Skeletal muscle tissue (tissue), 4 donors: ENCODE results near the gene NTN3. TPM values are rescaled to one million over a fixed set of nuclear protein-coding genes. Genes with fewer than 3 reads are reported as not detected.

ENCODE experiments used
- H3K27ac ChIP-seq: one replicate; pipeline ENCODE4 v1.7.0; 2013; ENCODE audit warnings: mild to moderate bottlenecking, low read depth, low read length, inconsistent platforms
- H3K27me3 ChIP-seq, 3 donors: one replicate each; pipeline ENCODE4 v1.7.0; 2013; ENCODE audit warnings: low read length in 3 of 3; ENCODE audit not compliant: control insufficient read depth in 3 of 3, insufficient read depth in 3 of 3
- H3K36me3 ChIP-seq, 3 donors: one replicate each; pipeline ENCODE4 v1.7.0; 2013; ENCODE audit warnings: low read length in 3 of 3; ENCODE audit not compliant: control insufficient read depth in 3 of 3, insufficient read depth in 3 of 3
- H3K4me1 ChIP-seq, 3 donors: one replicate each; pipeline ENCODE4 v1.7.0; 2013; ENCODE audit warnings: low read length in 3 of 3, mild to moderate bottlenecking in 3 of 3; ENCODE audit not compliant: control insufficient read depth in 3 of 3, insufficient read depth in 3 of 3
- H3K4me3 ChIP-seq, 3 donors: one replicate each; pipeline ENCODE4 v1.7.0; 2013; ENCODE audit warnings: low read length in 3 of 3
- H3K9ac ChIP-seq, 3 donors: one replicate each; pipeline ENCODE4 v1.7.0; 2013; ENCODE audit warnings: low read length in 3 of 3, mild to moderate bottlenecking in 3 of 3, moderate library complexity in 2 of 3, low read depth in 1 of 3
- H3K9me3 ChIP-seq, 3 donors: one replicate each; pipeline ENCODE4 v1.7.0; 2013; ENCODE audit warnings: low read length in 3 of 3; ENCODE audit not compliant: control insufficient read depth in 3 of 3
- total RNA-seq: library from RNA; depleted of rRNA; stranded (reverse); fragments of >200 nt; gene quantifications from one replicate; pipeline ENCODE4 v1.2.3, GENCODE V29; 2014
- donor health status: Osteomylitis.

Gene NTN3
- 5.2 TPM for total RNA-seq

DNA sequence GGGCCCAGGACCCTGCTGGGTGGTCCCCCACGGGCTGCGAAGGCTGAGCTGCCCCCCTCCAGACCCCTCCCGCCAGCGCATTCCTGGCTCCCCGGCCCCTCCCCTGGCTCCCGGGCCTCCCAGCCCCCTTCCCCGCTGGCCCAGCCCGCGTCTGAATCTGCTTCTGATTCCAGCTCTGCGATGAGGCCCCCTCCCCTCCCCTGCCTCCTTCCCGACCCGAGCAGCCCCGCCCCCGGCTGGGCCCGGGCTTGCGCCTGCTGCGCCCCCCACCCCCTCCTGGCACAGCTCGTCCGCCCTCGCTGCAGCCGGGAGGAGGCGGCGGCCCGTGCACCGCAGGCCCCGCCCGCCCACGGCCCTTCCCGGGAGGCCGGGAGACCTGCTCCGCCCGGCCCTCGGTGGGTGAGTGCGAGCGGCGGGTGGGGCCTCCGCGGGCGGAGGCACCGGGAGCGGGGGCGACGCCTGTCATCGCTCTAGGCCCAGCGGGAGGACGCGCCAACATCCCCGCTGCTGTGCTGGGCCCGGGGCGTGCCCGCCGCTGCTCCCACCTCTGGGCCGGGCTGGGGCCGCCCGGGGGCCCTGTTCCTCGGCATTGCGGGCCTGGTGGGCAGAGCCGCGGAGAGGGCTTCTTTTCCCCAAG is at the start of gene NTN3:
TSS of gene NTN3 (plus strand) at position 282 of the 637 bp plus-strand sequence. CDS start 405 bp downstream, outside the sequence.
- peaks cover 34 to 70% (median 55%) of the 10 kb centered on the region in 3 donors for H3K4me1 ChIP-seq
- H3K9ac ChIP-seq, result peak within 1 kb of the TSS in 1 of 3 donors; percentile 45
- no peak within 1 kb of the TSS for H3K27ac ChIP-seq
- peaks cover 14 to 43% (median 35%) of the 10 kb centered on the region in 3 donors for H3K27me3 ChIP-seq
- H3K9me3 ChIP-seq, result no peaks in the 10 kb centered on the region
- no peaks in the 10 kb centered on the region for H3K36me3 ChIP-seq
- H3K4me3 ChIP-seq, result no peak within 1 kb of the TSS

DNA sequence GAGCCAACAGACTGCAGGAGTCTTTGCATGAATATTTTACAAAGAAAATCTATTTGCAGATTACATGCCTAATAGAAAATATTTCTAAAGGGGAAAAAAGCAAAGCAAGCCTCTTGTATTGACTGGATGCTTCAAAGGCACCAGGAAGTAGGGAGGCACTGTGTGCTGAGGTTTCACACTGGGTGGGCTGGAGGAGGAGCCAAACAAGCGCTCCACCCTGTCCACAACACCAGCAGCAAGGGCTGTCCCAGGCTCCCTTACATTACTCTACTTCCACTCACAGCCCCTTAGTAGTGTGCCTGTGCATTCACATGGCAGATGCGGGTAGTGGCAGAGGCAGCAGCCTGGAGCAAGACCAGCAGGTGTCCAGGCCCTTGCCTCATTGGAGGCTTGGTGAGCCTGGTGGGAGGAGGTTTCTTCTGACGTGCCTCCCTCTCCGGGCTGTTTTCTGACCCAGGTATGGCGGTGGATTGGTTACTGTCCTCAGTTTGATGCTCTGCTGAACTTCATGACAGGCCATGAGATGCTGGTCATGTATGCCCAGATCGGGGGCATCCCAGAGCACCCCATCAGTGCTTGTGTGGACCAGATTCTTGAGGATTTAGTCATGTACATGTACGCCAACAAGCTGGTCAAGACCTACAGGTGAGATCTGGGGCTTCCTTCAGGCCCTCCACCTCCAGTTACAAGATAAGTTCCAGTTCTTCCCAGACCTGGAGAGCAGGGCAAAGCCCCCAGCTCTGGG is 48.8 kb upstream of the NTN3 start:
- Histone ChIP-seq H3K27me3 (no peaks in the 10 kb centered on the region), H3K9me3 (no peaks in the 10 kb centered on the region), H3K36me3 (no peaks in the 10 kb centered on the region), H3K27ac (no peak overlapping the region), H3K4me3 (no peak overlapping the region), H3K9ac (peak overlapping the region in 1 of 3 donors; percentile 3), H3K4me1 (peaks cover 0 to 2% (median 0%) of the 10 kb centered on the region in 3 donors)

DNA sequence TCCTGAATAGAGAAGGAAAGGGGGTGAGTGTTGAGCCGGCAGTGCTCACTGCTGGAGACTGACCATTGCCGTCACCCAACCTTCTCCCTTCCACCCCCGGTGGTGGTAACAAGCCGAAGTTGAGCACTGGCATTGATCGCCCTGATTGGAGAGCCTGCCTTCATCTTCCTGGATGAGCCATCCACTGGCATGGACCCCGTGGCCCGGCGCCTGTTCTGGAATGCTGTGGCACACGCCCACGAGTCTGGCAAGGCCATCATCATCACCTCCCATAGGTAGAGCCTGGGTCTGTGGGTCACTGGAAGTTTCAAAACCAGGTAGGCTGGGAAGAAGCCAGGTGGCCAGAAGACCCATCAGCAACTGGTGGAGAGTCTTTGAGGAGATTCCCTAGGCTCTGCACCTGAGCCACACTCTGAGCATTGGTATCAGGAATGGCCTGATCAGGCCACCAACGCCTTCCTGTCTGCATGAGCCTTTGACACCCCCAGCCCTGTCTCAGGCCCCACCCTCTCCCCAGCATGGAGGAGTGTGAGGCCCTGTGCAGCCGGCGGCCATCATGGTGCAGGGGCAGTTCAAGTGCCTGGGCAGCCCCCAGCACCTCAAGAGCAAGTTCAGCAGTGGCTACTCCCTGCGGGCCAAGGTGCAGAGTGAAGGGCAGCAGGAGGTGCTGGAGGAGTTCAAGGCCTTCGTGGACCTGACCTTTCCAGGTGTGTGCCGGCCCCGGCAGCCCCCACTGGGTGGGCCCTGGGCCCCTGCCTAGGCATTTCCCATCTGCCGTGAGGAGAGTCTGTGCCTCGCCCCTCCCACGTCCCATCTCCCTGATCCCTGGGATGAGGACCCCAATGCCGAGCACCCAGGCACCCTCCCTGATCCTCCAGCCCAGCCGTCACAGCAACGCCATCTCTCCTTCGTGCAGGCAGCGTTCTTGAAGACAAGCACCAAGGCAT is 46.8 kb upstream of the NTN3 start:
- Histone ChIP-seq H3K27ac (no peak overlapping the region), H3K4me3 (no peak overlapping the region), H3K9ac (no peak overlapping the region), H3K36me3 (no peaks in the 10 kb centered on the region), H3K9me3 (no peaks in the 10 kb centered on the region), H3K4me1 (peaks cover 5 to 9% (median 6%) of the 10 kb centered on the region in 3 donors), H3K27me3 (no peaks in the 10 kb centered on the region)

DNA sequence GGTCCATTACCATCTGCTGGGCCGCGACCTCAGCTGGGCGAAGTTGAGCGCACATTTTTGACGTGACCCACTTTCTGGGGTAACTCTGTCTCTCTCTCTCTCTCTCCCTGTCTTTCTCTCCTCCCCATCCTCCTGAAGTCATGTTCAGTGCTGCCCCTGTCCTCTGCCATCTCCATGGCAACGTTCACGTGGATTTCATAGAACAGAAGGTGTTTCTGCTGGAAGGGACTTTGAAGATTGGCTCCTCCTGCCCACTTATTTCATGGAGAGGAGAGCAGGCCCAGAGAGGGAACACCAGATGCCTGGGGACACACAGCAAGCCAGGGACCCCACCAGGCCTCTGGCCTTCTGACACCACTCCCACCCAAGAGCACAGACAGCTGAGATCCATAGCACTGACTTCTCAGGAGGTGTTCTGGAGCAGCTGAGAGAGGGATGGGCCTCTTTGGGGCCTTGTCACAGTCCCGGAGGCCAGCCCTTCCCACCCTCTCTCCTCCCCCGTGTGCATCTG is 46.0 kb upstream of the NTN3 start:
- no peak overlapping the region for H3K9ac ChIP-seq
- H3K27me3 ChIP-seq, result no peaks in the 10 kb centered on the region

DNA sequence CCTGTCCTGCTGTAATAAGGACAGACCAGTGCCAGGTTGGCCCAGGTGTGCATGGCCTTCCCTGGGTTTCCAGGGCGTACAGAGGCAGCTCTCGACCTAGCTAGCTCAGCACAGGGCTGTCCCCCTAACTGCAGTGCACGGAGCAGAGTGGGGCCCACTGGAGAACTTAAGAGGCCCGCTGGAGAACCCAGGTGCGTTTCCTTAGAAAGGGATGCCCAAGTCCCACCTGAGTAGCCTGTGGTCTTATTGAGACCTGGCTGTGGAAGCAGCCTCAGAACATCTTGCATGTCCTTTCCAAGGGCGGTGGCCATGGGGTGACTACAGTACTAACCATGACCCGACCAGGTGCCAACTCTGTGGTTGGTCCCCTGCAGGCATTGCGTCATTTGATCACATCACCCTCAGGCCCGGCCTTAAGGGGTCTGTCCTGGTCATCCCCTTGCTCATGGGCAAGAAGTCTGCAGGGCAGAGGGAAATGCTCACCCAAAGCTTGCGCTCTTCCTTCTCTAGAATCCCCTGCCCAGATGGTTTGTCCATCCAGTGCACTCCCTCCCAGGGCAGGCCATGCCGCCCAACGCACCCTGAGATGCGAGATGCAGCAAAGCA is 45.2 kb upstream of the NTN3 start:
- H3K36me3 ChIP-seq, result no peaks in the 10 kb centered on the region
- H3K9ac ChIP-seq, result no peak overlapping the region
- H3K27me3 ChIP-seq, result no peaks in the 10 kb centered on the region
- peaks cover 13 to 18% (median 17%) of the 10 kb centered on the region in 3 donors for H3K4me1 ChIP-seq
- H3K27ac ChIP-seq, result no peak overlapping the region
- H3K4me3 ChIP-seq, result no peak overlapping the region
- H3K9me3 ChIP-seq, result no peaks in the 10 kb centered on the region

More for the DNA sequence above, 46.0 kb upstream of the NTN3 start:
- no peak overlapping the region for H3K27ac ChIP-seq
- H3K4me1 ChIP-seq, result peaks cover 8 to 14% (median 11%) of the 10 kb centered on the region in 3 donors
- H3K4me3 ChIP-seq, result no peak overlapping the region
- H3K36me3 ChIP-seq, result no peaks in the 10 kb centered on the region
- H3K9me3 ChIP-seq, result no peaks in the 10 kb centered on the region

DNA sequence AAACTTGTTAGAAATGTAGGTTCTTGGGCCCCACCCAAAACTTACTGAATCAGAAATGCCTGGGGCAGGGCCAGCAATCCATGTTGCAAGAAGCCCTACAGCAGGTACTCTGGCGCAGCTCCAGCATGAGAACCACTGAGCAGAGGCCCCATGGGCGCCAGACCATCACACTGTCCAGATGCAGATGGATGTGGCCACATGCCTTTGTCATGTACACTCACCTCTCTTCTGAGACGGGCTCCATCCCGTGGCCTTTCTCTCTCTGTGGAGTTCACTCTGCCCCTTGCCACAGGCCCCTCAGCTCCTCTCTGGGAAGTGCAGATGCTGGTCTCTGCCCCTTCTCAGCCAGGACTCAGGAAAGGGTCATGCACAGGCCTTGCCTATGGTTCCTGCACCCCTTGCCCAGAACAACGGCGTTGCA is 44.1 kb upstream of the NTN3 start:
- Histone ChIP-seq H3K4me3 (no peak overlapping the region), H3K27me3 (no peaks in the 10 kb centered on the region), H3K9ac (no peak overlapping the region)

DNA sequence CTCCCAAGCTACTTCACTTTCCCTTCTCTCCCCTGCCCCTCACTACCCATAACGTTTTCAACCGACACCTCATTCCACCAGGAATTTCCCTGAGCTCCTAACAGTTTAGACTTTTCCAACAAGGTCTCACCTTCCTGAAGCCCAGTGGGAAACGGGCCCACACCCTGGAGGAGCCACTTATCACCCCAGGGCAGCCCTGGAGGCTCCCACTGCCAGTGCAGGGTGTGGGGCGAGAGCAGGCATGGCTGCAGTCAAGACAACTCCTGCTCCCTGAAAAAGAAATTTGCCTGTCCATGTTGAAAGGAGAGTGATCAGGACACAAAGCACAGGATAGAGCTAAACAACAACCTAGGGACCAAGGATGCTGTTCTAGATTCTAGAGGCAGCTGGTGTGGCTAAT is 43.6 kb upstream of the NTN3 start:
- Histone ChIP-seq H3K27ac (no peak overlapping the region), H3K4me3 (no peak overlapping the region), H3K4me1 (peaks cover 13 to 18% (median 17%) of the 10 kb centered on the region in 3 donors), H3K27me3 (no peaks in the 10 kb centered on the region), H3K9ac (no peak overlapping the region), H3K36me3 (peaks cover 0 to 5% (median 4%) of the 10 kb centered on the region in 3 donors), H3K9me3 (no peaks in the 10 kb centered on the region)

More for the DNA sequence above, 44.1 kb upstream of the NTN3 start:
- H3K27ac ChIP-seq, result no peak overlapping the region
- no peaks in the 10 kb centered on the region for H3K9me3 ChIP-seq
- H3K4me1 ChIP-seq, result peaks cover 13 to 18% (median 17%) of the 10 kb centered on the region in 3 donors
- H3K36me3 ChIP-seq, result no peaks in the 10 kb centered on the region

DNA sequence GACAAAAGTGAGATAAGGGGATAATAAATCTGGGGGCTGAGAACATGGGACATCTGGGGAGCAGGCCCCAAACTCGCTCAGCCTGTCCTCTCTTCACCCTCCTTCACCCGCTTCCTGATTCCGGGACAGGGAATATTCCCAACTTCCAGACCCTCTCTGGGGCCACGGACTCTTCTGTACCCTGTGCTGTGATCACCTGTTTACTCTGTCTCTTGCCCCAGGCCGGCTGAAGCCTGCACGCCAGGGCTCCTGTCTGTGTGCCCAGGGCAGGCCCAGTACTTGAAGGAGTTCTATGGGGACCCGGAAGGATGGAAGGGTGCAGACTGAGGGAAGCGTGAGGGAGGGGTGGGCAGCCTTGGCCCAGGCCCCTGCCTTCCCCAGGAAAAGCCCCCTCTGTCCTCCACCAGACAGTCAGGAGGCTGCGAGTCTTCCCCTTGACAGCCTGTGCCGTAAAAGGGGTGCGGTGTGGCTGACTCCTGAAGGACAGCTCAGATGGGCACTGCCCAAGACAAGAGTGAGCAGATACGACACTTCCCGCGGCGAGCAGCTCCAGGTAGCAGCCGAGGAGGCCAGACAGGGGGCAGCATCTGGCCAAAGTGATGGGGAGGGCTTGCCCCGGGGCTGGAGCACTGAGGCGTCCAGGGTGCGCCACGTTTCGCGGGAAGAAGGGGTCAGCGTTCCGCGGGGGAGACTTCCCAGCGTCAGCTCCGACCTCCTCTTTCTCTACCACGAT is 42.9 kb upstream of the NTN3 start:
- no peaks in the 10 kb centered on the region for H3K27me3 ChIP-seq
- no peaks in the 10 kb centered on the region for H3K9me3 ChIP-seq
- peak overlapping the region; percentile 65 to 93 (median 87) for H3K4me3 ChIP-seq
- peaks cover 7 to 11% (median 8%) of the 10 kb centered on the region in 3 donors for H3K36me3 ChIP-seq
- H3K27ac ChIP-seq, result no peak overlapping the region
- H3K4me1 ChIP-seq, result peaks cover 13 to 17% (median 16%) of the 10 kb centered on the region in 3 donors
- H3K9ac ChIP-seq, result peak overlapping the region; percentile 61 to 85 (median 74)

DNA sequence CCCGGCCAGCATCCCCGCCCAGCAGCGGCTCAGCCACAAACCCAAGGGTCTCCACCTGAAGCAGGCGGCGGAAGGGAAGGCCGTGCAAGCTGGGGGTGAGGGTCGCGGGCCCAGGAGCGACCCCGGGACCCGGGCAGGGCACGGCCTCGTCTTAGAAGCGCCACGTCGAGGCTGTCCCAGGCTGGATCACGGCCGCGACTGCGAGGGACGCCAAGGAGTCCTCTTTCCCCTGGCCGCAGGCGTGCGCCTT is 42.4 kb upstream of the NTN3 start:
- no peak overlapping the region for H3K27ac ChIP-seq
- peaks cover 13 to 17% (median 16%) of the 10 kb centered on the region in 3 donors for H3K4me1 ChIP-seq
- no peaks in the 10 kb centered on the region for H3K9me3 ChIP-seq
- H3K9ac ChIP-seq, result peak overlapping the region; percentile 61 to 85 (median 74)
- peak overlapping the region; percentile 65 to 93 (median 87) for H3K4me3 ChIP-seq
- peaks cover 8 to 11% (median 9%) of the 10 kb centered on the region in 3 donors for H3K36me3 ChIP-seq
- H3K27me3 ChIP-seq, result no peaks in the 10 kb centered on the region
